ENCODE data around the gene CIROP. TPM values are rescaled to one million over a fixed set of nuclear protein-coding genes. Genes with fewer than 3 reads are reported as not detected.

The CIROP gene
- polyA plus RNA-seq, 2 donors = 0.01 TPM; not detected in 1

DNA sequence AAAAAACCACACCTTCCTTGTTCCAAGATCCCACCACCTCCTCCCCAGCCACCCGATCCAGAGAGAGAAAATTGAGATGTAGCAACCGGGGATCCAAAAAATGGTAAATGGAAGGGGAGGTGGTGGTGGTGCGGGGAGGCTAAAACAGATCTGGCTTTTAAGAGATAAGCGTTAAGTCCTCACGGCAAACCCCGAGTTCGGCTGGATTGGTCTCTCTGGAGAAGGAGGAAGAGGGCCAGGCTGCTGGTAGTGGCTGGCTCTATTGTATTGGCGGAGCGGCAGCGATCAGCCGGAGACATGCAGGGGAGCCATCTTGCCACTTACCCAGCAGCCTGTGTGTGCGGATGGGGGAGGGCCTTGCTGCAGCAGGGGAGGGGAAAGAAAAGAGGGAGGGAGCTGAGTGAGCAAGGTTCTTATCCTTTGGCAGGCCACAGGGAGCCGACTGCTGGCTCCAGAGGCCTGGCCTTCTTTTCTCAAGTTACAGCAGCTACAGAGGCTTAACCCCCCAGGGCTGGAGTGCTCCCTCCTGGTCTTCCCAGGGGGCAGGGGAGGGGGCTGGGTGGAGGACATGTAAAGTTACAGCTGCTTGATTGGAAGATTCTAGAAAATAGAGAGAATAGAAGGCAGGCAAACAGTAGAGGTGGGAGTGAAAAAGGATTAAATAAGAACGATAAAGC, 33.4 kb downstream of the CIROP start:
- 1% methylated on average over 14 of the region's 14 CpGs for WGBS, 2 donors
- Histone ChIP-seq H3K36me3 (ENCODE audit: control insufficient read depth in 2 of 2, insufficient read depth in 2 of 2, low read length in 1 of 2) (peaks cover 12 to 23% of the 10 kb centered on the region in 2 donors), H3K4me1 (ENCODE audit: control insufficient read depth in 2 of 2, insufficient read depth in 2 of 2, low read length in 1 of 2) (peaks cover 0 to 5% of the 10 kb centered on the region in 2 donors), H3K27ac (ENCODE audit: low read depth in 2 of 2, low read length in 1 of 2) (peak overlapping the region; percentile 88 to 93), H3K4me3 (ENCODE audit: low read depth in 1 of 2, low read length in 2 of 2) (peak overlapping the region; percentile 66 to 81), H3K27me3 (ENCODE audit: control insufficient read depth in 1 of 2, insufficient read depth in 2 of 2, low read length in 2 of 2) (no peaks in the 10 kb centered on the region), H3K9me3 (ENCODE audit: control insufficient read depth in 2 of 2, insufficient read depth in 1 of 2, low read depth in 1 of 2, low read length in 1 of 2) (no peaks in the 10 kb centered on the region)

GRCh38 chr14:23070262-23071129, 34.3 kb downstream of the CIROP start:
- Histone ChIP-seq H3K4me1 (ENCODE audit: control insufficient read depth in 2 of 2, insufficient read depth in 2 of 2, low read length in 1 of 2) (peaks cover 0 to 5% of the 10 kb centered on the region in 2 donors), H3K27ac (ENCODE audit: low read depth in 2 of 2, low read length in 1 of 2) (peak overlapping the region; percentile 17 to 50), H3K36me3 (ENCODE audit: control insufficient read depth in 2 of 2, insufficient read depth in 2 of 2, low read length in 1 of 2) (peaks cover 16 to 20% of the 10 kb centered on the region in 2 donors), H3K9me3 (ENCODE audit: control insufficient read depth in 2 of 2, insufficient read depth in 1 of 2, low read depth in 1 of 2, low read length in 1 of 2) (no peaks in the 10 kb centered on the region), H3K4me3 (ENCODE audit: low read depth in 1 of 2, low read length in 2 of 2) (peak overlapping the region; percentile 29 to 81), H3K27me3 (ENCODE audit: control insufficient read depth in 1 of 2, insufficient read depth in 2 of 2, low read length in 2 of 2) (no peaks in the 10 kb centered on the region)
- WGBS, 2 donors = 10 to 13% methylated on average over 10 of the region's 10 CpGs

GRCh38 chr14:23069413-23069806, 35.4 kb downstream of the CIROP start:
- no peak overlapping the region for H3K27ac ChIP-seq (ENCODE audit: low read depth in 2 of 2, low read length in 1 of 2)
- H3K4me1 ChIP-seq (ENCODE audit: control insufficient read depth in 2 of 2, insufficient read depth in 2 of 2, low read length in 1 of 2) = peaks cover 0 to 5% of the 10 kb centered on the region in 2 donors
- WGBS, 2 donors = 83 to 86% methylated on average over 4 of the region's 4 CpGs
- no peaks in the 10 kb centered on the region for H3K27me3 ChIP-seq (ENCODE audit: control insufficient read depth in 1 of 2, insufficient read depth in 2 of 2, low read length in 2 of 2)
- H3K9me3 ChIP-seq (ENCODE audit: control insufficient read depth in 2 of 2, insufficient read depth in 1 of 2, low read depth in 1 of 2, low read length in 1 of 2) = no peaks in the 10 kb centered on the region
- H3K4me3 ChIP-seq (ENCODE audit: low read depth in 1 of 2, low read length in 2 of 2) = no peak overlapping the region
- H3K36me3 ChIP-seq (ENCODE audit: control insufficient read depth in 2 of 2, insufficient read depth in 2 of 2, low read length in 1 of 2) = peaks cover 16 to 20% of the 10 kb centered on the region in 2 donors

DNA sequence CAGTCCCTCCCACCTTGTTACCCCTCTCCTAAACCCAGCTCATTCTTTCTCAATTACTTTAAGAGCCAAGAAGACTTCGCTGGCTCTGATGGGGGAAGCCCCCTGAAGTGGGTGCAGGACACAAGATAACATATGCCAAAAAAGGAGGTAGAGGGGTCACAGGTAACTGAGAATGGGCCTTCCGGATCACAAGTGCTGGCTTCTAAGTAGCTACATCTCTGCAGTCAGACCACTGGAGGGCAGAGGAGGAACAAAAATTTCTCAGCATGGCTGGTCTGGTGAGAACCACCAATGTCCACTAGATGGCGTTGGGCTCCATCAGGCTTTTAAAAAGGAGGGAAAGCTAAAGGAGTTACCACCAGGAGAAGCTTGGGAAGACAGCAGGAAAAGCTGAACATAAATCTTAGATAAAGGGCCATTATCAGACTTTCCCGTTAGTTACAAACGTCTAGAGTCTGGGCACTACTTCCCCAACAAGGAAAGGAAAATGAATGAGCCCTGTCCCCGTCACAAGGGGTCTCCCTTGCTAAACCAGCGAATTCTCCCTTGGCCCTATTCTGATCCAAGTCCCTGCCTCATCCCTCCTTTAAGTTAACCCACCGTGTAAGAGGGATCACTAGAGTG, 35.9 kb downstream of the CIROP start:
- H3K36me3 ChIP-seq (ENCODE audit: control insufficient read depth in 2 of 2, insufficient read depth in 2 of 2, low read length in 1 of 2) = peaks cover 21 to 25% of the 10 kb centered on the region in 2 donors
- no peaks in the 10 kb centered on the region for H3K27me3 ChIP-seq (ENCODE audit: control insufficient read depth in 1 of 2, insufficient read depth in 2 of 2, low read length in 2 of 2)
- peaks cover 0 to 5% of the 10 kb centered on the region in 2 donors for H3K4me1 ChIP-seq (ENCODE audit: control insufficient read depth in 2 of 2, insufficient read depth in 2 of 2, low read length in 1 of 2)
- no peak overlapping the region for H3K4me3 ChIP-seq (ENCODE audit: low read depth in 1 of 2, low read length in 2 of 2)
- WGBS, 2 donors = 28 to 31% methylated on average over 8 of the region's 8 CpGs
- no peak overlapping the region for H3K27ac ChIP-seq (ENCODE audit: low read depth in 2 of 2, low read length in 1 of 2)
- H3K9me3 ChIP-seq (ENCODE audit: control insufficient read depth in 2 of 2, insufficient read depth in 1 of 2, low read depth in 1 of 2, low read length in 1 of 2) = no peaks in the 10 kb centered on the region

GRCh38 chr14:23067847-23068788, 36.7 kb downstream of the CIROP start:
- WGBS, 2 donors = 76 to 80% methylated on average over 14 of the region's 14 CpGs
- Histone ChIP-seq H3K9me3 (ENCODE audit: control insufficient read depth in 2 of 2, insufficient read depth in 1 of 2, low read depth in 1 of 2, low read length in 1 of 2) (no peaks in the 10 kb centered on the region), H3K27me3 (ENCODE audit: control insufficient read depth in 1 of 2, insufficient read depth in 2 of 2, low read length in 2 of 2) (no peaks in the 10 kb centered on the region), H3K27ac (ENCODE audit: low read depth in 2 of 2, low read length in 1 of 2) (no peak overlapping the region), H3K4me3 (ENCODE audit: low read depth in 1 of 2, low read length in 2 of 2) (no peak overlapping the region), H3K4me1 (ENCODE audit: control insufficient read depth in 2 of 2, insufficient read depth in 2 of 2, low read length in 1 of 2) (peaks cover 0 to 5% of the 10 kb centered on the region in 2 donors), H3K36me3 (ENCODE audit: control insufficient read depth in 2 of 2, insufficient read depth in 2 of 2, low read length in 1 of 2) (peaks cover 27 to 32% of the 10 kb centered on the region in 2 donors)

DNA sequence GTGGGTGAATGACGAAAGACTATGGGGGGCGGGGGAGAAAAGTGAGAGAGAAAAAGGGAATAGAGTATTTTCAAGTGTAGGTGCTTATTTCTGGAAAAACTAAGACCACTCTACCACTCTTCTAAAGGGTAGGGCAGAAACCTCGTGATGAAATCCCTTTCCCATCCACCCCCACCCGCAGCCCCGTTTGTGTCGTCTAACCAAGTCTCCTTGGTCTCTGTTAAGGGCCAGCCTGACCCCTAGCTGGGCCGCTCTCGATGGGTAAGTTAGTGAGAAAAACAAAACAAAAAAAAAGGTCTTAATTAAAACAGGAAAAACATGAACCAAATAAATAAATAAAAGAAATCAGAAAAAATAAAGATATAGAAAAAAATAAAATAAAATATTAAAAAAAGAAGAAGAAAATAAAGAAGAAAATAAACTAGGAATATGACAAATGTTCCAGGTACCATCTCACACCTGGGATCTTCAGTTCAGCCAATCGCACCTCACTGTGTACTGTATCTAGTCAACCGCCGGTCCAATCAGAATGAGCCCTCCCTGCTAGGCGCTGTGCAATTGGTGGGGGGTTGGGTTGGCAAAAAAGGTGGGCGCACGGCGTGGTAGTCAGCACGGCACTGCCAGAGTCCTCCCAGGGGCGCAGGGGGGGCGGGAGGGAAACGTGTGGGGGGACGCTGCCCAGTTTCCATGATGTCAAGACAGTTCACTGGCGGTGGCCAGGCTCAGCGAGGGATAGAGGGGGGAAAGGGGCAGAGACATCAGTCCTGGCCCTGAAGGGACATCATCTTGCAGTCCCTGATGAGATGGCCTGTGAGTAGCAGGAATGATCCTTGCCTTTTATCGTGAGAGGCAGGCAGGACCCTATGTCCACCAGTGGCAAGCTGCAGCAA, 37.7 kb downstream of the CIROP start:
- Histone ChIP-seq H3K36me3 (ENCODE audit: control insufficient read depth in 2 of 2, insufficient read depth in 2 of 2, low read length in 1 of 2) (peaks cover 27 to 41% of the 10 kb centered on the region in 2 donors), H3K27me3 (ENCODE audit: control insufficient read depth in 1 of 2, insufficient read depth in 2 of 2, low read length in 2 of 2) (no peaks in the 10 kb centered on the region), H3K4me1 (ENCODE audit: control insufficient read depth in 2 of 2, insufficient read depth in 2 of 2, low read length in 1 of 2) (peaks cover 0 to 5% of the 10 kb centered on the region in 2 donors), H3K9me3 (ENCODE audit: control insufficient read depth in 2 of 2, insufficient read depth in 1 of 2, low read depth in 1 of 2, low read length in 1 of 2) (no peaks in the 10 kb centered on the region), H3K27ac (ENCODE audit: low read depth in 2 of 2, low read length in 1 of 2) (no peak overlapping the region), H3K4me3 (ENCODE audit: low read depth in 1 of 2, low read length in 2 of 2) (no peak overlapping the region)
- 87 to 88% methylated on average over 23 of the region's 23 CpGs for WGBS, 2 donors

DNA sequence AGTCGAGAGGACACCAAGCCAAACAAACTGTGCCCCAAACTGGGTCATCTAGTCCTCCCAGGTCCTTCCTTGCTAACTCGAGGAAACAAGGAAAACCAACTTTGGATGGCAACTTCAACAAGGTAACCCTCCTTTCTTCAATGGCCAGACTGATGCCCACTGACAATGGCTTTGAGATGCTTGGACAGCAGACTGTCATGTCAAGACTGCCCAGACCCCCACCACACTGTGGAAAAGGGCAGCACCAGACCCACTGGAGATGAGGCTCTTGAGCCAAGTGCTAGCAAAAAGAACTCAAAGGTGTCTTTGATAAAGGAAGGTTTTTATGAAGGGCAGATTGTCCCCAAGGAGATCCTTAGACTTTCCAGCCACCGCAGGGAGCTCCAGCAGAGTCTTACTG, 38.4 kb downstream of the CIROP start:
- Histone ChIP-seq H3K36me3 (ENCODE audit: control insufficient read depth in 2 of 2, insufficient read depth in 2 of 2, low read length in 1 of 2) (peaks cover 29 to 43% of the 10 kb centered on the region in 2 donors), H3K27ac (ENCODE audit: low read depth in 2 of 2, low read length in 1 of 2) (no peak overlapping the region), H3K4me1 (ENCODE audit: control insufficient read depth in 2 of 2, insufficient read depth in 2 of 2, low read length in 1 of 2) (peaks cover 0 to 3% of the 10 kb centered on the region in 2 donors), H3K27me3 (ENCODE audit: control insufficient read depth in 1 of 2, insufficient read depth in 2 of 2, low read length in 2 of 2) (no peaks in the 10 kb centered on the region), H3K4me3 (ENCODE audit: low read depth in 1 of 2, low read length in 2 of 2) (no peak overlapping the region), H3K9me3 (ENCODE audit: control insufficient read depth in 2 of 2, insufficient read depth in 1 of 2, low read depth in 1 of 2, low read length in 1 of 2) (no peaks in the 10 kb centered on the region)
- WGBS, 2 donors = 87 to 89% methylated on average over 3 of the region's 3 CpGs

DNA sequence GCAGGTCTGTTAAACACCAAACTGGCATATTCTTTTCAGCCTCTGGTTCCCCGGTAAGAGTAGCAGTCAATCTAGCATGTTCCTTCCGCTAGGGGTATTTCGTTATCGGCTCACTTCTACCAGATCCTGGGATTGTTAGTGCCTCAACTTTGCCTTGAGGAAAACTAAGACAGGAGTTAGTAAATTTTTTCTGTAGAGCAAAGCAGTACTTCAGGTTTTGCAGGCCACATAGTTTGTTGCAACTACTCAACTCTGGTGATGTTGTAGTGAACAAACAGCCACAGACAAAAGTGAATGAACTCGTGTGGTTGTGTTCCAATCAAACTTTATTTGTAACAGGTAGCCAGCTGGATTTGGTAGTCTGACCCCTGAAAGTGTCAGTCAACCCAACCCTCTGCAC, 41.2 kb downstream of the CIROP start:
- WGBS, 2 donors = 82% methylated on average over 5 of the region's 5 CpGs
- Histone ChIP-seq H3K9me3 (ENCODE audit: control insufficient read depth in 2 of 2, insufficient read depth in 1 of 2, low read depth in 1 of 2, low read length in 1 of 2) (no peaks in the 10 kb centered on the region), H3K27me3 (ENCODE audit: control insufficient read depth in 1 of 2, insufficient read depth in 2 of 2, low read length in 2 of 2) (no peaks in the 10 kb centered on the region), H3K27ac (ENCODE audit: low read depth in 2 of 2, low read length in 1 of 2) (no peak overlapping the region), H3K4me1 (ENCODE audit: control insufficient read depth in 2 of 2, insufficient read depth in 2 of 2, low read length in 1 of 2) (peaks cover 0 to 3% of the 10 kb centered on the region in 2 donors), H3K4me3 (ENCODE audit: low read depth in 1 of 2, low read length in 2 of 2) (no peak overlapping the region), H3K36me3 (ENCODE audit: control insufficient read depth in 2 of 2, insufficient read depth in 2 of 2, low read length in 1 of 2) (peaks cover 33 to 66% of the 10 kb centered on the region in 2 donors)
